ENCODE measurements around the gene ADGRB2.
A peak's percentile ranks its signal among the peaks of the same experiment; 100 is the strongest.

ADGRB2 gene

GRCh38 chr1:31782421-31783410, 18.6 kb upstream of the ADGRB2 start:
- peak; percentile 47 for DNase-seq

GRCh38 chr1:31781756-31782371, 17.7 kb upstream of the ADGRB2 start:
- peak; percentile 76 for DNase-seq

GRCh38 chr1:31781138-31781755, 17.1 kb upstream of the ADGRB2 start:
- peak; percentile 73 for DNase-seq

- no peak for DNase-seq
Measured at GRCh38 chr1:31780632-31781031, 16.5 kb upstream of the ADGRB2 start.

GRCh38 chr1:31779687-31780086, 15.5 kb upstream of the ADGRB2 start:
- no peak for DNase-seq

- DNase-seq = no peak
Measured at GRCh38 chr1:31778763-31779488, 14.8 kb upstream of the ADGRB2 start.

- DNase-seq = no peak
Measured at GRCh38 chr1:31776516-31776915, 12.4 kb upstream of the ADGRB2 start.

- DNase-seq = no peak
Measured at GRCh38 chr1:31776032-31776431, 11.9 kb upstream of the ADGRB2 start.

- DNase-seq = peak; percentile 58
Measured at GRCh38 chr1:31775210-31775999, 11.3 kb upstream of the ADGRB2 start.

- no peak for DNase-seq
Measured at GRCh38 chr1:31774495-31774894, 10.4 kb upstream of the ADGRB2 start.

- no peak for DNase-seq
Measured at GRCh38 chr1:31773861-31774260, 9.7 kb upstream of the ADGRB2 start.

- no peak for DNase-seq
Measured at GRCh38 chr1:31772669-31773248, 8.6 kb upstream of the ADGRB2 start.

GRCh38 chr1:31771891-31772668, 7.9 kb upstream of the ADGRB2 start:
- DNase-seq = no peak

- no peak for DNase-seq
Measured at GRCh38 chr1:31769720-31770390, 5.7 kb upstream of the ADGRB2 start.

GRCh38 chr1:31768939-31769704, 5.0 kb upstream of the ADGRB2 start:
- DNase-seq = no peak

GRCh38 chr1:31768407-31768907, 4.3 kb upstream of the ADGRB2 start:
- DNase-seq = no peak

- no peak for DNase-seq
Measured at GRCh38 chr1:31767225-31767624, 3.1 kb upstream of the ADGRB2 start.

- no peak for DNase-seq
Measured at GRCh38 chr1:31765516-31765915, 1.4 kb upstream of the ADGRB2 start.

- no peak for DNase-seq
Measured at GRCh38 chr1:31765041-31765467, 914 bp upstream of the ADGRB2 start.
